HG02870 (cell line): Measurements from ENCODE around the gene FBXW11.
"Not testable (repeated sequence)": the region's sequence is repeated elsewhere in the genome, so short reads cannot be mapped to it uniquely, and the experiment has no call there.

Experiments
- ATAC-seq: cut with Tn5 transposase; IDR thresholded peaks from one replicate; pipeline ENCODE4 v1.9.1; 2021; ENCODE audit warnings: mild to moderate bottlenecking, moderate library complexity; ENCODE audit not compliant: unreplicated experiment

FBXW11 gene

DNA sequence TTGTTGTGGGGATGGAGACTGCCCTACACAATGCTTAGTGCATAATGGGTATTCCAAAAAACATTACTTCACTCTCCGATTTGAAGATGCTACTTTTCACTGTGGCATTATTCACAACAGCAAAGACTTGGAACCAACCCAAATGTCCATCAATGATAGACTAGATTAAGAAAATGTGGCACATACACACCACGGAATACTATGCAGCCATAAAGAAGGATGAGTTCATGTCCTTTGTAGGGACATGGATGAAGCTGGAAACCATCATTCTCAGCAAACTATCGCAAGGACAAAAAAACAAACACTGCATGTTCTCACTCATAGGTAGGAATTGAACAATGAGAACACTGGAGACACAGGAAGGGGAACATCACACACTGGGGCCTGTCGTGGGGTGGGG lies 90.7 kb downstream of the FBXW11 start:
- not testable (repeated sequence) for ATAC-seq

DNA sequence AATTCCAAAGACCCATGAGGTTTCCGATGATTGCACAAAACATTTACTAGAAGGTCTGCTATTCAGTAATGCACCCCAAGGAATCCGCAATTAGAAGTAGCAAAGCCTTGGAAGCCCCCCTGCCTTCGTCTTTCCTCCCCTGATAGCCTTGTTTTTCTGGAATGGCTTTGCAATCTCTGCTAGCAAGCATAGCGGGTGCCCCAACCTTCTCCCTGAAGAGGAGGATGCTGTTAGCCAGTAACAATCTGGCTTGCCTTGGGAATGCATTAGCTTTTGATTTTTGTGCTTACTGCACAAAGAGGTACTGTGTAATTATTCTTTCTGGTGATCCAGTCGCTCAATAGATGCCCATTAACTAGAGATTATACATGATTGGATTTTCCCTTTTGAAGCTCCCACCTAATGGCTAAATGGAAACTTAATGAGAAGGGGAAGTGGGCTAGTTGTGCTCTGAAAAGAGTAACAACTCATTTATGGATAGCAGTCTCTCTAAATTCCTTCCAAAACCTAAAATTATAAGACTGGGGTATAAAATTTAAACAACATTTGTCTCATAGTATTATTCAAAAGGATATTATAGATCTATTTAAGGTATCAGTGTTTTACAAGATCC lies 91.6 kb downstream of the FBXW11 start:
- no peak for ATAC-seq

DNA sequence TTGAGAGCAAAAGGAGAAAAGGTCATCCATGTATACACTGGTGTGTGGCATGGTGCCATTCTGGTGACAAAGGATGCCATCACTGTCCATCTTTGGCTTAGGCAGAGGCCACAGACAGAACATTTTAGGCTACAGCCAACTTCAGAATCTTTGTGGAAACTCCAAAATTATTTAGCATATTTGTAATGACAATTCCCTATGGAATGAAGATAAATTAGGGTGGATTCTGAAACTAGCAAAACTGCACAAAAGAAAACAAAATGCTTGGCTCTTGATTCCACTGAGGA lies 92.5 kb downstream of the FBXW11 start:
- no peak for ATAC-seq

DNA sequence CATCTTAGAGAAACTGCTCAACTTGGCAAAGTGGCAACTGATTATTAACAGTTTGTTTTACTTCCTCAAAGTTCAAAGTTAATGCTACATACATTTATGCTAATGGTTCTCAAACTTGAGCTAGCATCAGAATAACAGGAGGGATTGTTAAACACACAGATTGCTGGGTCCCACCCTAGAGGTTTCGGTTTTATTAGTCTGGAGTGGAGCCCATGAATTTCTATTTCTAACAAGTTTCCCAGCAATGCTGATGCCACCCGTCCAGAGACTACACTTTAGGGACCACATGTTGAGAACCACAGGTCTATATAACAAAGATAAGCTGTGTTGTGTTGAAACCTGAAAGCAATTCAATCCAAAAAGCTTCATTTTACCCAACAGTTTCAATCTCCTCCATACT lies 95.3 kb downstream of the FBXW11 start:
- no peak for ATAC-seq

DNA sequence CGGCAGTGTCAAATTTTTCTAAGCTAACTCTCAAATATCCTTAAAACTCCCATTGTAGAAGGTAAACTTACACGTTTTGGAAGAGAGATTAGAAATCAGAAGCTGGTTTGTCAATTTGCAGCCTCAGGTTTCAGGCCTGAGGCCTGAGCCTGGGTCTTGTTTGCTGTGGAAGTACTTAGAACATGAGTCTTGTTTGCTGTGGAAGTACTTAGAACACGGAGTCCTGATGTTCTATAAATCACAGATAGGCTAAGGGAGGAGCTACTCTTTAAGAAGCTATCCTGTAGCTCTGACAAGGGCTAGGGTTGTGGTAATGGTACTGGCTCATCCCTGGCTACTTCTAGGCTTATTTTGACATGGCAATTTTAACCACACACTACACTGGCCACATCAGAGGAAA lies 97.8 kb downstream of the FBXW11 start:
- no peak for ATAC-seq

DNA sequence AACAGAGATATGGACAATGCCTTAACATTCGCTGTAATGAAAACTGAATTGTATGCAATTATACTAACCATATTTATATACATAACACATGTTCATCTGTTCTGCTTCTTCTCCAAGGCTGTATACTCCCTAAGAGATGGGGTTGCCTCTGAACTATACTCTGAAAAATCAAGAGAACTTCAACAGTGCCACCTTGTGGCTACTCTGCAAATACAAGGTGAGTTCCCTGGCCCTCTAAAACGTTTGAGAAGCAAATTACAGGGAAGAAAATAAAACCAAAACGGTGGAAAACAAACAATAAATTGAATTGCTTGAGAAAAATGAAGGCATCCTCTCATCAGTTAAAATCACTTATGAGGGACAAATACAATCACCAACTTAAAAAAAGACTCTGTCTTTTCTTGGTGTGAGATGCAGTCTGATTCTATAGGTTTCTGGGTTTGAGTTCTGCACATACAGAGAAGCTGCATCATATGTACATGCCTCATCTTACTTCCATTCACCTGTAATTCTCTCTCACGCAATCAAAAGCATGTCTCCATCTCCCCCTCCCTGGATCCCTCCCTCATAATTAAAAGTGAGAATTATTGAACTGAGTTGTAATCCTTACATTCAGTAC lies 98.6 kb downstream of the FBXW11 start:
- ATAC-seq, result peak; percentile 52

DNA sequence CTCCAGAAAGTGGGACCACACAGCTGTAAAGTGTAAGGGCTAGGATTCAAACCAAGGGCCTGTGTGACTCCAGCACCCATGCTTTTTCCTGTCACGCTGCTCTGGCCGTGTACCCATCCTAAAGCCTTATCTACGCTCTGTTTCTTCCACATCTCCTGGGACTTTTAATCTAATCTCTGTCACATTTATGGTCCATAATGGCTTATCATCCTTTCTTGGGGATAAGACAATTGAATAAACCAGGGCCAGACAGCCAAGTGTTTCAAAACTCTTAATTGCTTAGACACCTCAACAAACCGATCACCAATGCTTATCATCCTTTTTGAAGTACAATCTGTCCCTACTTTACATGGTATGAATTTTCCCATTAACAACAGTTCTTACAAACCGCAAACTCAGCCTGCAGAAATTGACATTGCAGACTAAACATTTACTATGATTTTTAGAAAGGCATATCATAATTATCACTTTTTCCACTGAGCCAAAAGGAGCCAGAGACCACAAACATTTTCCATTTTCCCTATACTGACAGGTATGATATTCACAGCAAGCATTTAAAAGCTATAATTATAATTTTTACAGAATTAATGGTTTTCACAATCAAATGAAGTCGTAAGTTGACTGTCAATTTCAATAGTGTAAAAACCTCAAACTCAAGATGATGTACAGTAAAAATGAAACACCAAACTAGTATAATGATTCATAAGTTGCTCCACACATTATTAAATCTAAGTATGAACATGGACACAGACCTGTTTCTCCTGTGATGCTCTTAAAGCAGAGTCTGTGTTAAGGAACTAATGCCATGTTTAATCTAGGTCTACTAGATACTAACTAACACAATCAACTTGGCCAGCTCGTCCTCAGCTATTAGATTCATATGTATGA lies 99.5 kb downstream of the FBXW11 start:
- ATAC-seq, result peak; percentile 68

DNA sequence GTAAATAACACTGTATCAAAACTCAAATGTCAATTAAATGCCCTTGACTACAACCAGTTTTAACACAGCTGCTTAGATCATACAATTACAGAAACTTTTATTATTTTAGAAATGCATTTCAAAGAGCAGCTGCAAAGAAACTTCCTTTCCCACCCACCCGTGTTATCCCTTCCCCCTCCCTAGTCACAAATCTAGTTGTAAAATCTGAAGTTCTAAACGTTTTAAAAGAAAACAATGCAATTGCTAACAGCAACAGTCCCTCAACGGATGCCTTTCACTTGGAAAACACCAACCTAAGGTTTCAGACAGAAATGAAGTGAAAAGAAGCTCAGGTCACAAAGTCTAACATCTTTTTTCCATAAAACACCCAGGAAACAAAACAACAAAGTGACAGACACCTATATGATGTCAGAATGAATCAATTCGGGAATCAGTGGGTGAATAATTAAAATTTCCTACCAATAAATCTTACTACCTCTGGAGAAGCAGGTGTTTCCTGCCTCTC lies 100.3 kb downstream of the FBXW11 start:
- no peak for ATAC-seq

DNA sequence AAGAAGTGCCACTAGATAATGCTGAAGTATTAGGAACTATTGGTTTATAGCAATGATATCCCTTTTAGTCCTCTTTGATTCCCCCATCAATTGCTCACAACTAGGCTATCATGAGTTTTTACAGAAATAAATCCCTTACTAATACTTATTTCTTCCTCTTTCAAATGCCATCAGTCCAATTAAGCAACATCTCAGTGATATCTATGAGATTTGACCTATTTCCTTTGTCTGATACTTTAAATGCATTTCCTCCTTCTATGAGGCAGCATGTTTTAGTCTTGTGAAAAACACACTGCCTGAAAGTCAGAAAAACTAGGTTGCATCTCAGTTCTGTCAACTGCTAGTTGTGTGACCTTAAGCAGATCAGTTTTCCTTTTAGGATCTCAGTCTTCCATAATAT lies 101.6 kb downstream of the FBXW11 start:
- ATAC-seq, result no peak

DNA sequence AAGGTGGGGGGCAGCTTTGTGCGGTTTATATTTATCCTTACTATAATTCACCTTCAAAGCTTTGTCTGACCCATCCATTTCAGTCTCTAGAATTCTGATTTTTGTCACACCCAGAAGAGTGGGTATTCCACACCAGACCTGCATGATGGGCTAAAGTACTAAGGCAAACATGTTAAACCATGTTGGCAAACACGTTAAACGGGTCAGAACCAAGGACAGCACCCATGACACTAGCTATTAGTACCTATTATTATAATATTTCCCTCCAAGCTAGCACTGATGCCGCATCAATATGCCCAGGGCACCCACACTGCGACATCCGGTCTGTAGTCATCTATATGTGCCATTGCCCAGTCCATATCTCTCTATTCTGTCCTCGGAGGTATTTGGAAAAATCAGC lies 104.7 kb downstream of the FBXW11 start:
- ATAC-seq, result no peak

DNA sequence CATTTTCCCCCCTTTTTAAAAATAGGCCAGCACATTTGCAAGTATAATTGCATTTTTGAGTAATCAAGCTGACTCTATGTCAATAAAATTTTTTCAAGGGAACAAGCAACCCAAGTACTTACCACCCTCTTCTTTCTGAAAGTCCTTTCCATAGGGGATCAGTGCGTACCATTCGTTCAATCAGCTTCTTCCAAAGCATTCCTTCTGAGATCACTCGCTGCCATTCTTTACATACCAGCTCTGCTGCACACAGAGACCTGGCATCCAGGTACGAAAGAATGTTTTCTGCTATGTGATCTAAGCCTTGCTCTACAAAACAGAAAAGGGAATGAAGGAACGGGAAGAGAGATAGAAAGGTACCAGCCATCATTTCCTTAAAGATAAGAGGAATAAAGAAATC lies 106.6 kb downstream of the FBXW11 start:
- no peak for ATAC-seq

DNA sequence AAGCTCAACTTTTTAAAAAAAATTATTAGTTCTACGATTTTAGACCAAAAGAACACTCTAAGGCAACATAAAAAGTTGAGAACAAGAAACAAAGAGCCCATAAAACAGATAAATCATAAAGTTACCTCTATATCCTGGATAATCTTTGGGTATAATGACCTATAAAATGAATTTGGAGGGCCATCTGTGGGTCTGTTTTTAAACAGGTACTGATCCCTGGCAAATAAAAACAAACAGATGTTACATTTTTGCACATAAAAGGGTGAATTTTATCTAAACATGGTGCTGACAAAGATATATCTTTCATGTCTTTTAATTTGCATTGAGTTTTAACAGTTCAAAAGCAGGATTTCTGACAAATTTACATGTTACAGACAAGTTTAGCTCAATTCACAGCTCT lies 107.6 kb downstream of the FBXW11 start:
- no peak for ATAC-seq

DNA sequence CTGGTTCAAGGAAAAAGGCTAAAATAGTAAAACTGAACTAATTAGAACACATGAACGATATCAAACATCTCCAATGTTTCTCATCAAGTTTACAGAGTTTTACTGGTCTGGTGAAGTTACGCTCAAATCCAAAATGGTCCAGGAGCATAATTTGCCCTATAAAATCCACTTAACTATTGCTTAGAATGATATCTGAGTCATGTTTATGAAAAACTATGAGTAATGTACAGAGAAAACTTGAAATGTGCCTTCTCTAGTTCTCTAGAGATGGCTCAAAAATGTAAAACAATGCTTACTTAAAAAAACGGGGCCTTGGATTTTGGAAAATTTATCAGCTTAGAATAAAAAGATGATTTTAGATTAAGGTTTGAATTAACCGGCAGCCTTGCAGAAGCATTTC lies 108.1 kb downstream of the FBXW11 start:
- ATAC-seq, result no peak

DNA sequence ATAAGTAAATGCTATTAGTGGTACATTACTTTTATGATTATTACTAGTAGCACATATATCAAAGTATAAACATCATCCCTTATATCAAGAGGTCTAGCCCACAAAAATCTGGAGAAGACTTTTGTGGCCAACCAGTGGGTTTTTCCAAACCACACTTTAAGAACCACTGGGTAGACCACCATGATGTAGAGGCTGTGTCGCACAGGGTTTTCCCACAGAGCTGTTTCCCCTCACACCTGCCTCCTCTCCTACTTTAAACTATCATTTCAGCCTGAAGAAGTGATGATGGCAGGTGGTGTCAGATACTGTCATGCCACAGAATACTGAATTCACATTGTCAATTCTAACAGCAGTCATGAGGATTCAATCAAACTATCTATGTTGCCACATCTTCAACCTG lies 109.2 kb downstream of the FBXW11 start:
- ATAC-seq, result no peak

DNA sequence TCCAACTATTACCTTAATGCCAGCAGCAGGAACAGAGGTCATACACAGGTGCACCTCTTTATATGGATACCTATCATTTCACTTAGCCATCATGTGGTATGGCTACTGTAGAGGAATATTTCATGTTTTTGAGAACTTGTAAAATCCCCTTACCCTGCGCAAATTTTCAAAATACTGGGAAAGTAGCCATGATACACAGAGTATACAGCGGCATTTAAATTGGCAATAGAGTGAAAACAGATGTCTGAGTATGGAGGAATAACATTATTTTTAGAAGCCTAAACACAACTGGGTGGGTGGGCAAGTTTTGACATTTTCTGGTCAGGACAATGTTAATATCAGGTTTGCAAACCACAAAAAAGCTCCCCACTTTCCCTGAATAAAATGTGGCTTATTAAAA lies 111.4 kb downstream of the FBXW11 start:
- no peak for ATAC-seq

DNA sequence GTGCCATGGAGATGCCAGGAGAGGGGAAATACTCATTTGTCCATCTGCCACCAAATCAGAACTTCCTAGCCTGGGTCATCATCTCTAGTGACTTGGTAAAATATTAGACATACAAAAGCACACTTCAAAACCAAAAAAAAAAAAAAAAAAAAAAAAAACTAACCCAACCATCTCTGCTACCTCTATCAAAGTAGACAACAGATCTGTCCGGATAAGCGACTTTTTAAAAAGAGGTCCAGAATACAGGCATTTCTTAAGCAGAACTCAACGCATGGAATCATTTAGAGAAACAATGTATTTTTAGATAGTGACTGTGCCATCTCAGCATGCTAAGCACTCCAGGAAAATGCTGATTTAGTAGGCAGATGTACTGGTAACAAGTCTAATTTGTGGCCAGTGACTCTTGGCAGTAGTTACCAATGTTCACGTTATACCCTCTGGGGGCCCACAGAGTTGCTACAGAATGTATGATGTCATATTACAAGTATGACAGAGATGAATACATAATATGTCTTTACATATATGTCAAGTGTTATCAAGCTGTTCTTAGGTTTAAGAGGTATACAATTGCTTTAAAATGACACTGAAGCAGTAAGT lies 113.0 kb downstream of the FBXW11 start:
- no peak for ATAC-seq

DNA sequence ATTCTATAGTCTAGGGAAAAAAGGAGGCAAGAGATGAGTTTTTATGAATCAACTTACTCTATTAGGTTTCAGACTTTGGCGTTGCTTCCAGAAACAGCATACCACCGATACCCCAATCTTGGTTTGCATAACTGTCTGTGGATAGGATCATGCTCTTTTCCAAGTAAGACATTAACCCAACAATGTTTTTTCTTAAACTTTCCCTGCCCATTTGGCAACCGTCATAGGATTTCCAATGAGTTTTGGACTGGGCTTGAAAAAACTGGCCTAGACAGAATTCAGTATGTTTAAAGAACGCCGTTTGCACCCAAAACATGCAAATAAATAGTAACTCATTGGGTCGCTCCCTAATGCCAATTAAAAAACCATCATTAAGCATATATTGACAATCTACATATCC lies 114.8 kb downstream of the FBXW11 start:
- no peak for ATAC-seq

DNA sequence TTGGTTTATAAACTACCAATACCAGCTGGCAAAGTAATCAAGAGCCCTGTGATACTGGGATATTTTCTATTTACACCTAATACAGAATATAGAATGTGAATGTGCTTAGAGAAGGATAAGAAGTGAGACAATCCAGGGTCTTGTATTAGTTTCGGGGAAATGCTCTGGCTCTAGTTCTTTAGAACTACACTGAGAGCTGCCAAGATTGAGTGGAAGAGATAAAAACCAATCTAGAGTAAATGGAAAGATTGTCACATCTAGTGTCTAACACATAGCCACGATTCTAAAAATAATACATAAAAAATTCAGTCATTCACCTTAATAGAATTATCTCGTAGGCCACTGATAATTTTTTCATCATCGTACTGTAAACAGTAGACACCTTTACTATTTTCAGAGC lies 115.3 kb downstream of the FBXW11 start:
- ATAC-seq, result no peak

DNA sequence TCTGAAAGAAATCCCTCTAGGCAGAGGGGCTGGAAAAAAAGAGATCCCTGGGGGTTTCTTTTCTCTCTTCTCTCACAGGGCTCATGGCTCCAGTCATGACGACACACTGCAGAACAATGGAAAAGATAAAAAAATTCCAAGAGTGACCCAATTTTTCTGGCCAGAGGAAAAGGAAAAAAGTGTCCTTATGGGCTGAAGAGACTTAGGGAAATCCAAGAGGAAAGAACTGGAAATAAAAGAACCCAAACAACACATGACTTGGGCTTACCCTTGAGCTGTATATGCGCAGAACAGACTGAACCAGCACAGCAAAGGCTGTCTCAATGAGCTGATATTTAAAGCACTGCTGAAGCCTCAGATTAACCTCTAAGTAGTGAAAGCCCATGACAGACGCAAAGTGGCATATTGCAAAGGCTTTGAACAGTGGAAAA lies 118.4 kb downstream of the FBXW11 start:
- ATAC-seq, result no peak

DNA sequence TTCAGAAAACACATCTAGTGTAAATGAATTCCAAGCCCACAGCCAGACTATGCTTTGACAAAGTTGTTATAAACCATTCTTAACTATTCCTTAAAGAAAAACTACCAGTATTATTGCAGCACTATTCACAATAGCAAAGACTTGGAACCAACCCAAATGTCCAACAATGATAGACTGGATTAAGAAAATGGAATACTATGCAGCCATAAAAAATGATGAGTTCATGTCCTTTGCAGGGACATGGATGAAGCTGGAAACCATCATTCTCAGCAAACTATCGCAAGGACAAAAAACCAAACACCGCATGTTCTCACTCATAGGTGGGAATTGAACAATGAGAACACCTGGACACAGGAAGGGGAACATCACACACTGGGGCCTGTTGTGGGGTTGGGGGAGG lies 120.4 kb downstream of the FBXW11 start:
- not testable (repeated sequence) for ATAC-seq

DNA sequence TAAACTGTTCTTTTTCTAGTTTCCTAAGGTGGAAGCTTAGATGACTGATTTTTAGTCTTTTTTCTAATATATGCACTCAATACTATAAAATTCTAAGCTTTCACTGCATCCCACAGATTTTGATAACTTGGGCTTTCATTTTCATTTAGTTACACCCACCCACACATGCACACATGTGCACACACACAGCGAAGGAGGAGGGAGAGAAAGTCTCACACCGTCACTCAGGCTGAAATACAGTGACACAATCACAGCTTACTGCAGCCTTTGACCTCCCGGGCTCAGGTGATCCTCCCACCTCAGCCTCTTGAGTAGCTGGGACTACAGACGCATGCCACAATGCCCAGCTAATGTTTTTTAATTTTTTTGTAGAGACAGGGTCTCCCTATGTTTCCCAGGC lies 124.3 kb downstream of the FBXW11 start:
- no peak for ATAC-seq

DNA sequence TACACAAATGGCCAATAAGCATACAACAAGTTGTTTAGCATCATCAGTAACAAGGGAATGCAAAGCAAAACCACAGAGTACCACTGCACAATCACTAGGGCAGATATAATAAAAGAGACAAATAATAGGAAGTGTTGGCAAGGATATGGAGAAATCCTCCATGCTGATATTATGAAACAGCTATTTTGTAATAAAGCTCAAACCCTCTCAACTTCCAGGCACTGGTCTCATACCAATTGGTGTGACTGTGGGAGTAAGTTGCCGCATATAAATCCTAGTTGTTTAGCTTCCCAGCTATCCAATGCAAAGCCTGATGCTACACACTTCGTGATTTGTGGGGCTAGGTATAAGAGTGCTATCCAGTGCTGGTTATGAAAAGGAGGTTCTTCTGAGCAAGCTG lies 132.2 kb downstream of the FBXW11 start:
- ATAC-seq, result no peak
